K562 (cell line): ENCODE data around the gene CD109. TPM values are rescaled to one million over a fixed set of nuclear protein-coding genes. Genes with fewer than 3 reads are reported as not detected.

Source experiments
- ATAC-seq: fragments of 200-7000 bp; cut with Tn5 transposase; 3 replicates; pipeline ENCODE4 v1.9.1; 2020; ENCODE audit warnings: moderate library complexity
- BruUV-seq: library from RNA; stranded (reverse); fragments of 400-500 nt; replicated peaks from 2 replicates; lab custom pipeline; 2021; lab: Mats Ljungman, UMichigan
- CTCF ChIA-PET: fragments of 300-600 bp; formaldehyde crosslinking; extraction: SDS; loops from one replicate; lab custom pipeline; 2021; ENCODE audit warnings: low intra/inter-chr PET ratio; lab: Yijun Ruan, JAX
- POLR2A ChIA-PET: fragments of 300-600, 350-650 bp; sonication (Branson Sonifier 250); formaldehyde crosslinking; extraction: SDS; loops from one replicate; lab custom pipeline; 2021; ENCODE audit warnings: antibody characterized with exemption, inconsistent platforms; lab: Yijun Ruan, JAX
- DNase-seq, 4 experiments: peaks; one replicate each; pipeline versions ENCODE4 v3.0.0 to v3.0.0-alpha.2; 2011 to 2018; ENCODE audit warnings: low spot score in 3 of 4, mixed read lengths in 3 of 4; ENCODE audit errors: extremely low read depth in 1 of 4
- FAIRE-seq: peaks from 2 replicates; lab custom pipeline; 2011; peaks lifted over from hg19 to GRCh38; lab: Jason Lieb, UNC
- H2AFZ ChIP-seq: 2 replicates; pipeline ENCODE4 v1.6.0; 2011; ENCODE audit warnings: low read depth, low read length, control low read depth, inconsistent platforms
- H3K27ac ChIP-seq: fragments of 200-600 bp; 3 replicates; pipeline ENCODE4 v1.8.0; 2011; ENCODE audit warnings: low read depth, mild to moderate bottlenecking, control low read depth, inconsistent platforms, low read length, moderate library complexity, mixed read lengths; ENCODE audit errors: extremely low read depth
- H3K27me3 ChIP-seq, 2 experiments: fragments of 300-600 bp in 1 of 2; 2 replicates in 1 of 2; 3 replicates in 1 of 2; pipeline versions ENCODE4 v1.6.0 to v1.8.0; 2011; ENCODE audit warnings: inconsistent platforms in 2 of 2, low read length in 2 of 2, mild to moderate bottlenecking in 1 of 2, mixed read lengths in 1 of 2, moderate library complexity in 1 of 2; ENCODE audit not compliant: control insufficient read depth in 2 of 2, insufficient read depth in 2 of 2
- H3K36me3 ChIP-seq: fragments of 300-600 bp; 3 replicates; pipeline ENCODE4 v1.8.0; 2011; ENCODE audit warnings: mild to moderate bottlenecking, low read length, inconsistent platforms; ENCODE audit not compliant: control insufficient read depth, insufficient read depth
- H3K4me1 ChIP-seq, 2 experiments: fragments of 200-600 bp in 1 of 2; replicated peaks in 1 of 2; 2 replicates in 1 of 2; 3 replicates in 1 of 2; pipeline versions ENCODE4 v1.5.1 to v1.8.0; 2011; ENCODE audit warnings: inconsistent platforms in 2 of 2, low read length in 2 of 2, mild to moderate bottlenecking in 1 of 2, mixed read lengths in 1 of 2, moderate library complexity in 1 of 2; ENCODE audit not compliant: control insufficient read depth in 2 of 2, insufficient read depth in 2 of 2
- H3K4me2 ChIP-seq: 2 replicates; pipeline ENCODE4 v1.6.1; 2011; ENCODE audit warnings: low read length, control low read depth, inconsistent platforms, mixed read lengths; ENCODE audit not compliant: insufficient read depth
- H3K4me3 ChIP-seq: fragments of 200-600 bp; sonication (generic), shearing (Covaris generic); 2 replicates; pipeline ENCODE4 v1.5.1; 2016; ENCODE audit warnings: control low read depth, inconsistent platforms
- H3K79me2 ChIP-seq: fragments of 200-600 bp; 3 replicates; pipeline ENCODE4 v1.8.0; 2011; ENCODE audit warnings: low read length, inconsistent platforms; ENCODE audit not compliant: control insufficient read depth, insufficient read depth
- H3K9ac ChIP-seq, 2 experiments: 2 replicates each; pipeline versions ENCODE4 v1.6.0 to v1.6.1; 2011; ENCODE audit warnings: low read depth in 2 of 2, low read length in 2 of 2, control low read depth in 1 of 2, inconsistent platforms in 1 of 2, mild to moderate bottlenecking in 1 of 2, mixed read lengths in 1 of 2; ENCODE audit not compliant: insufficient read depth in 1 of 2
- H3K9me1 ChIP-seq: one replicate; pipeline ENCODE4 v1.6.0; 2011; ENCODE audit warnings: inconsistent platforms, mild to moderate bottlenecking, low read length, moderate library complexity; ENCODE audit not compliant: control insufficient read depth, insufficient read depth
- H3K9me3 ChIP-seq: replicated peaks from 2 replicates; pipeline ENCODE4 v1.5.1; 2011; ENCODE audit warnings: low read depth, low read length, inconsistent platforms; ENCODE audit not compliant: control insufficient read depth, insufficient read depth
- H4K20me1 ChIP-seq: replicated peaks from 2 replicates; pipeline ENCODE4 v1.6.1; 2011; ENCODE audit warnings: low read length, inconsistent platforms, mixed read lengths; ENCODE audit not compliant: control insufficient read depth, insufficient read depth
- HIVEP1 ChIP-seq: fragments of 250-450 bp; sonication (Bioruptor Pico); IDR thresholded peaks from 2 replicates; pipeline ENCODE4 v1.4.0; 2020; ENCODE audit warnings: mild to moderate bottlenecking
- SMAD2 ChIP-seq: fragments of 150-350 bp; IDR thresholded peaks from 2 replicates; pipeline ENCODE4 v1.6.1; 2014; ENCODE audit warnings: low read depth, mild to moderate bottlenecking, low read length
- ZNF133 ChIP-seq: fragments of 250-450 bp; sonication (Bioruptor Pico); IDR thresholded peaks from 2 replicates; pipeline ENCODE4 v1.4.0; 2020; ENCODE audit warnings: mild to moderate bottlenecking
- ZNF280B ChIP-seq: fragments of 250-450 bp; sonication (Bioruptor Pico); IDR thresholded peaks from 2 replicates; pipeline ENCODE4 v1.5.1; 2021; ENCODE audit warnings: mild to moderate bottlenecking
- ZNF311 ChIP-seq: fragments of 250-450 bp; sonication (Bioruptor Pico); IDR thresholded peaks from 2 replicates; pipeline ENCODE4 v1.4.0; 2020; ENCODE audit warnings: mild to moderate bottlenecking, moderate library complexity
- ZNF695 ChIP-seq: fragments of 450-650 bp; formaldehyde crosslinking; IDR thresholded peaks from 2 replicates; pipeline ENCODE4 v1.4.0; 2020; ENCODE audit warnings: mild to moderate bottlenecking, moderate library complexity
- WGBS: fragments of 100-300 bp; shearing (Covaris generic); methylation state at CpG from one replicate; pipeline ENCODE4 v1.1.6; 2016; ENCODE audit warnings: low coverage, mixed read lengths; ENCODE audit not compliant: insufficient coverage; ENCODE audit errors: missing lambda C conversion rate; 5-methylcytosine and 5-hydroxymethylcytosine counted together
- in situ Hi-C: fragments of 300-500 bp; cut with MboI; formaldehyde crosslinking; loops from 4 replicates; pipeline ENCODE4 v1.15.0; 2018; ENCODE audit warnings: inconsistent platforms, mixed read lengths
- intact Hi-C: fragments of 100-400 bp; cut with micrococcal nuclease; formaldehyde crosslinking; loops from 2 replicates; pipeline ENCODE4 v1.14.2; 2022
- polyA plus RNA-seq, 8 experiments: library from polyadenylated mRNA; depleted of rRNA in 4 of 8; stranded (reverse) in 5 of 8; unstranded in 3 of 8; fragments of >200 nt; fragmentation: Nextera tagmentation in 2 of 8; fragmentation: Illumina TruSeq in 1 of 8; extraction: Ambion mirVana in 2 of 8; extraction: Trizol in 1 of 8; gene quantifications; 2 replicates each; pipeline versions ENCODE4 v1.2.1 to v1.2.3, GENCODE V29; 2011 to 2014; ENCODE audit warnings: inconsistent platforms in 1 of 8, missing spikeins in 1 of 8
- total RNA-seq, 7 experiments: library from RNA; depleted of rRNA in 6 of 7; stranded (reverse); fragments of >200 nt in 6 of 7; fragmentation: Illumina TruSeq in 2 of 7; extraction: Trizol in 2 of 7; gene quantifications; 2 replicates each; pipeline versions ENCODE4 v1.2.1 to v1.2.3, GENCODE V29; 2011 to 2021; ENCODE audit warnings: low replicate concordance in 1 of 7

Gene CD109
- total and polyA plus RNA-seq, 9 of the 15 experiments (the other 6 are each of a cell fraction or from before 2014, with no cell fraction given) = under 0.01 to 0.22 (median 0.11) TPM

- ChIA-PET CTCF (no interaction called here), POLR2A (no interaction called here)
- TF ChIP-seq ZNF133 (CRISPR knock-in tag) (no peak), ZNF280B (CRISPR knock-in tag) (no peak), HIVEP1 (CRISPR knock-in tag) (no peak), ZNF311 (no peak), ZNF695 (CRISPR knock-in tag) (no peak), SMAD2 (no peak)
- FAIRE-seq (no peak), ATAC-seq (no peak), DNase-seq (no peak)
- in situ Hi-C loops = no loop called here
- Histone ChIP-seq H3K36me3 (no peaks in the 10 kb centered on the region), H3K4me2 (no peak overlapping the region), H3K4me3 (no peak overlapping the region), H3K9me3 (no peaks in the 10 kb centered on the region), H4K20me1 (no peaks in the 10 kb centered on the region), H3K9ac (no peak overlapping the region), H3K9me1 (no peaks in the 10 kb centered on the region), H3K27ac (no peak overlapping the region), H3K27me3 (no peaks in the 10 kb centered on the region), H3K79me2 (no peaks in the 10 kb centered on the region), H2AFZ (no peak overlapping the region), H3K4me1 (no peaks in the 10 kb centered on the region)
- 0% methylated on average over 6 of the region's 6 CpGs for WGBS
- BruUV-seq = no TSS peak
- intact Hi-C loops = loop anchor here (10.0 kb wide), 1 partner anchor 148 kb away; no protein-coding TSS in a partner anchor
Observed at GRCh38 chr6:73823046-73823735, 127.2 kb downstream of the CD109 start.
